Measurements from ENCODE around the gene POLE4.

DNA sequence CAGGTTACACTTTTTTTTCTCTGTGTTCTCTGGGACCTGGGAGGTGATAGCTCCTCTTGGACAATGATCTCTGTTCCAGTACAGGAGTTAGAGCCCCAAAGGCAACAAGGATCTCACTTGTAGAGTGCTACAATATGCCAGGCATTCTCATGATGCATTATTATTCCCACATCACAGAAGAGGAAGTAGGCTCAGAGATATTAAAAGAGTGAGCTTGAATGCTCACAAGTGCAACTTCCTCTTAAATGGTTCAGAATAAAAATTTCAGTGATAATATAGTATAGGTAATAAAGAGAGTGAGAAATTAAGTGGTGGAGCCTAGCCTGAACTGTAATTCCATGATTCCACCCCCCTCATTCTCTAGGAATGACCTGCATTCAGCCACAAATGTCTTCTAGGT, 21.4 kb downstream of the POLE4 start:
- TF ChIP-seq POLR2A (IDR thresholded peaks at IDR 0.05): no peak
- TF ChIP-seq, protein P1, sequence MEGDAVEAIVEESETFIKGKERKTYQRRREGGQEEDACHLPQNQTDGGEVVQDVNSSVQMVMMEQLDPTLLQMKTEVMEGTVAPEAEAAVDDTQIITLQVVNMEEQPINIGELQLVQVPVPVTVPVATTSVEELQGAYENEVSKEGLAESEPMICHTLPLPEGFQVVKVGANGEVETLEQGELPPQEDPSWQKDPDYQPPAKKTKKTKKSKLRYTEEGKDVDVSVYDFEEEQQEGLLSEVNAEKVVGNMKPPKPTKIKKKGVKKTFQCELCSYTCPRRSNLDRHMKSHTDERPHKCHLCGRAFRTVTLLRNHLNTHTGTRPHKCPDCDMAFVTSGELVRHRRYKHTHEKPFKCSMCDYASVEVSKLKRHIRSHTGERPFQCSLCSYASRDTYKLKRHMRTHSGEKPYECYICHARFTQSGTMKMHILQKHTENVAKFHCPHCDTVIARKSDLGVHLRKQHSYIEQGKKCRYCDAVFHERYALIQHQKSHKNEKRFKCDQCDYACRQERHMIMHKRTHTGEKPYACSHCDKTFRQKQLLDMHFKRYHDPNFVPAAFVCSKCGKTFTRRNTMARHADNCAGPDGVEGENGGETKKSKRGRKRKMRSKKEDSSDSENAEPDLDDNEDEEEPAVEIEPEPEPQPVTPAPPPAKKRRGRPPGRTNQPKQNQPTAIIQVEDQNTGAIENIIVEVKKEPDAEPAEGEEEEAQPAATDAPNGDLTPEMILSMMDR (IDR thresholded peaks at IDR 0.05): no peak

Measured in heart left ventricle (tissue), 13 donors.